HG02623 (cell line): ENCODE measurements around the gene CXCR4.

Experiments used
- ATAC-seq: cut with Tn5 transposase; IDR thresholded peaks from one replicate; pipeline ENCODE4 v1.9.1; 2021; ENCODE audit warnings: moderate library complexity; ENCODE audit not compliant: unreplicated experiment

CXCR4 gene

GRCh38 chr2:136131961-136132824, 14.2 kb upstream of the CXCR4 start:
- ATAC-seq: peak; percentile 73

GRCh38 chr2:136131484-136131960, 13.6 kb upstream of the CXCR4 start:
- ATAC-seq: no peak

- no peak for ATAC-seq
Measured at GRCh38 chr2:136130511-136130910, 12.6 kb upstream of the CXCR4 start.

GRCh38 chr2:136130045-136130444, 12.1 kb upstream of the CXCR4 start:
- no peak for ATAC-seq

GRCh38 chr2:136129601-136130000, 11.7 kb upstream of the CXCR4 start:
- ATAC-seq: no peak

- no peak for ATAC-seq
Measured at GRCh38 chr2:136128905-136129304, 11.0 kb upstream of the CXCR4 start.

- no peak for ATAC-seq
Measured at GRCh38 chr2:136128366-136128765, 10.4 kb upstream of the CXCR4 start.

- ATAC-seq: no peak
Measured at GRCh38 chr2:136127356-136127755, 9.4 kb upstream of the CXCR4 start.

- no peak for ATAC-seq
Measured at GRCh38 chr2:136126421-136126926, 8.5 kb upstream of the CXCR4 start.

- ATAC-seq: no peak
Measured at GRCh38 chr2:136126021-136126420, 8.1 kb upstream of the CXCR4 start.

- no peak for ATAC-seq
Measured at GRCh38 chr2:136125236-136125635, 7.3 kb upstream of the CXCR4 start.

GRCh38 chr2:136124805-136125204, 6.9 kb upstream of the CXCR4 start:
- no peak for ATAC-seq

- ATAC-seq: no peak
Measured at GRCh38 chr2:136122661-136123060, 4.7 kb upstream of the CXCR4 start.

GRCh38 chr2:136121204-136121910, 3.4 kb upstream of the CXCR4 start:
- no peak for ATAC-seq

- no peak for ATAC-seq
Measured at GRCh38 chr2:136119717-136120675, 2.0 kb upstream of the CXCR4 start.

- no peak for ATAC-seq
Measured at GRCh38 chr2:136118819-136119716, 1.1 kb upstream of the CXCR4 start.

GRCh38 chr2:136117391-136117841, 533 bp downstream of the CXCR4 start:
- peak; percentile 17 for ATAC-seq

- peak; percentile 47 for ATAC-seq
Measured at GRCh38 chr2:136116813-136117390, 1.0 kb downstream of the CXCR4 start.

- peak; percentile 1 for ATAC-seq
Measured at GRCh38 chr2:136116151-136116812, 1.7 kb downstream of the CXCR4 start.
